ENCODE results near the gene ALOX15B.

GRCh38 chr17:8047769-8048110 is 8.9 kb downstream of the ALOX15B start:
- TF ChIP-seq HDGF (IDR thresholded peaks at IDR 0.05; ENCODE audit: borderline replicate concordance) (no peak), BHLHE40 (IDR thresholded peaks at IDR 0.05; ENCODE audit: borderline replicate concordance) (no peak), FOXK2 (IDR thresholded peaks at IDR 0.05) (no peak), FOXA1 (IDR thresholded peaks at IDR 0.05) (no peak), LEF1 (IDR thresholded peaks at IDR 0.05; ENCODE audit: borderline replicate concordance) (no peak), ARNT (IDR thresholded peaks at IDR 0.05) (no peak), SP1 (IDR thresholded peaks at IDR 0.05) (no peak), ZNF384 (IDR thresholded peaks at IDR 0.05) (no peak), TARDBP (IDR thresholded peaks at IDR 0.05) (no peak), FOXM1 (IDR thresholded peaks at IDR 0.05; ENCODE audit: borderline replicate concordance) (no peak), ELF4 (IDR thresholded peaks at IDR 0.05) (no peak), L3MBTL2 (conservative IDR thresholded peaks at IDR 0.05) (no peak), PKNOX1 (IDR thresholded peaks at IDR 0.05) (no peak), NFRKB (IDR thresholded peaks at IDR 0.05) (no peak)
